ENCODE data around the gene MNX1.

MNX1 gene

DNA sequence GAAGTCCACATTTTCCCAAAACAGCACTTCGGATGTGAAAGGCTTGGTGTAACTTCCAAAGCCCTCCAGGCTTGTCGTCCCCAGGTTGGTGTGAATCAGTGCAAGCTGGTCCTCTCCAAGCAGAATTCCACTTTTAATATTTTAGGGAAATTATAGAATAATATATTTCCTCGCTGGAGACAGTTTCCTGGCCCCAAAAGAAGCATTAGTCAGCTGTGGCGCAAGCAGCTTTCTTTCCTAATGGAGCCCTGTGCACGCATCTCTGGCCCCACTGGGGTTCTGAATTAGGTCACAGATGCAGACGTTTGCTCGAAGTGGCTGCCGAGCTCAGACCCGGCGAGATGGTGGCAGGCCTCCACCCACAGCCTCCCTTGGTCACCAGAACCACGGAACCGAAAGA lies 33.3 kb upstream of the MNX1 start:
- TF ChIP-seq, protein P1, sequence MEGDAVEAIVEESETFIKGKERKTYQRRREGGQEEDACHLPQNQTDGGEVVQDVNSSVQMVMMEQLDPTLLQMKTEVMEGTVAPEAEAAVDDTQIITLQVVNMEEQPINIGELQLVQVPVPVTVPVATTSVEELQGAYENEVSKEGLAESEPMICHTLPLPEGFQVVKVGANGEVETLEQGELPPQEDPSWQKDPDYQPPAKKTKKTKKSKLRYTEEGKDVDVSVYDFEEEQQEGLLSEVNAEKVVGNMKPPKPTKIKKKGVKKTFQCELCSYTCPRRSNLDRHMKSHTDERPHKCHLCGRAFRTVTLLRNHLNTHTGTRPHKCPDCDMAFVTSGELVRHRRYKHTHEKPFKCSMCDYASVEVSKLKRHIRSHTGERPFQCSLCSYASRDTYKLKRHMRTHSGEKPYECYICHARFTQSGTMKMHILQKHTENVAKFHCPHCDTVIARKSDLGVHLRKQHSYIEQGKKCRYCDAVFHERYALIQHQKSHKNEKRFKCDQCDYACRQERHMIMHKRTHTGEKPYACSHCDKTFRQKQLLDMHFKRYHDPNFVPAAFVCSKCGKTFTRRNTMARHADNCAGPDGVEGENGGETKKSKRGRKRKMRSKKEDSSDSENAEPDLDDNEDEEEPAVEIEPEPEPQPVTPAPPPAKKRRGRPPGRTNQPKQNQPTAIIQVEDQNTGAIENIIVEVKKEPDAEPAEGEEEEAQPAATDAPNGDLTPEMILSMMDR (IDR thresholded peaks at IDR 0.05; ENCODE audit: low read depth, low read length) = no peak
- DNase-seq (ENCODE audit: low read depth, low spot score) = peak; percentile 52
- in situ Hi-C loops (cut with HindIII; ENCODE audit: low sequenced_read_pairs) = no loop called here
- no peak overlapping the region for H3K4me3 ChIP-seq (ENCODE audit: low read depth, low read length)

DNA sequence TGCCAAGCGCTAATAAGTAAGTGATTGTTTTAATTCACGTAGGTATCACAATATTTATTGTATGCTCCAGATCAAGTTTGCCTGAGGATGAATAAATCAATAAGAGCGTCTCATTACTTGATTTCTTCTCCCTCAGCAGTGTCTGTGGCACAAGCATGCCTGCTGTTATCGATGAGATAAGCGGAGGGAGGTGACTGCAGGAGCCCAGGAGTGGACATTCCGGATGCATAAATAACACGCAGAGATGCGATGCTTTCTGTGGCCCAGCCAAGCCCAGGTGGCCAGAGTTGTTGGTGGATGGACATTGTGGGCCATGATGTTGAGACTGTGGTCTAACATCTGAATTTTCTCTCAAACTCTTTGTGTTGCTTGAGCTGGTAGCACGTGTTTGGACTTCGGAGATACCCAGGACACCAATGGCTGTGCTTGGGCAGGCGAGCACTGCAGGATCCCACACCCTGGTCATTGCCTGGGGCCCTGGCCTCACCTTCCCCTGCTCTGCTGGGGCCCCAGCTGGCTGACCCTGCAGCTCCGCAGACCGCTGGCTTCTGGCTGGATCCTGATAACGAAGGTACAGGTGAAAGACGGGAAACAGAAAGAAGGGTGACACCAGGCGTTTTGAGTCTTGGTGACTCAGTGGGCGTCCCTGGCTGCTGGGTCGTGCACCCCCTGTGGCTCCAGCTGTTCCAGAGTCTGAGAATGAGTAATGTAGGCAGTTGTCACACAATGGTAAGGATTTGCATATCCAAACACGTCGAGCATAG lies 31.2 kb upstream of the MNX1 start:
- TF ChIP-seq, protein P1 (IDR thresholded peaks at IDR 0.05; ENCODE audit: low read depth, low read length) = no peak
- in situ Hi-C loops (cut with HindIII; ENCODE audit: low sequenced_read_pairs) = no loop called here
- DNase-seq (ENCODE audit: low read depth, low spot score) = no peak
- H3K4me3 ChIP-seq (ENCODE audit: low read depth, low read length) = no peak overlapping the region

DNA sequence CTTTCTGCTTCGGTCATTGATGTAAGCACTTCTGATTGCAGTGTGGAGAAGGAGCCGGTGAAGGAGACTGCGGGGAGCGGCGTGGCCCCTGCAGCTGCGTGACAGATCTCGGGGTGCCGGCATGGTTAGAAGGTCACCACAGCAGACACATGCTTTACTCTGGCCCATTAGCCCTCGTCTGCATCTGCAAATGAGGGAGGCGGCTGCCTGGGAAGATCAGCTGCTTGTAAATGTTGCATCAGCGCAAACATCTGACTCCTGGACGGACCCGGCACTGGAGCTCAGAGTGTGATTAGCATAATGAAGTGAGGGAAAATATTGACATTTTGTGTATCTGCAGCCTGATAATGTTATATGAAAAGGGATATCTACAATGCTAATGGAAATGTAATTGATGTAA lies 30.5 kb upstream of the MNX1 start:
- in situ Hi-C loops (cut with HindIII; ENCODE audit: low sequenced_read_pairs) = no loop called here
- TF ChIP-seq, protein P1 (IDR thresholded peaks at IDR 0.05; ENCODE audit: low read depth, low read length) = no peak
- no peak overlapping the region for H3K4me3 ChIP-seq (ENCODE audit: low read depth, low read length)
- DNase-seq (ENCODE audit: low read depth, low spot score) = no peak

DNA sequence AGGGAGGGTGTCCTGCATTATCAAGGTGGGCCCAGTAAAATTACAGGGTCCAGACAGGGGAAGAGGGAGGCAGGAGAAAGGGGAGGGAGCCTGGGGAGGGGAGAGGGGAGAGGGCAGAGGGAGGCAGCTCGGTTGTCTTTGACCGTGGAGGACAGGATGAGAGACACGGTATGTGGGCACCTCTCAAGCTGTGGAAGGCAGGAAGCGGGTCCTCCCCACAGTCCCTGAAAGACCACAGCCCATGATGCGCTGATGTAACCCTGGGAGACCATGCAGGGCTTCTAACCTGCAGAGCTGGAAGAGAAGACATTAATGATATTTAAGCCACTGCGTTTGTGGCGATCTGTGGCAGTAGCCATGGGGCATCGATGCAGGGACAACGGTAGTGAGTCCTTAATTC lies 27.2 kb upstream of the MNX1 start:
- TF ChIP-seq, protein P1 (IDR thresholded peaks at IDR 0.05; ENCODE audit: low read depth, low read length) = no peak

DNA sequence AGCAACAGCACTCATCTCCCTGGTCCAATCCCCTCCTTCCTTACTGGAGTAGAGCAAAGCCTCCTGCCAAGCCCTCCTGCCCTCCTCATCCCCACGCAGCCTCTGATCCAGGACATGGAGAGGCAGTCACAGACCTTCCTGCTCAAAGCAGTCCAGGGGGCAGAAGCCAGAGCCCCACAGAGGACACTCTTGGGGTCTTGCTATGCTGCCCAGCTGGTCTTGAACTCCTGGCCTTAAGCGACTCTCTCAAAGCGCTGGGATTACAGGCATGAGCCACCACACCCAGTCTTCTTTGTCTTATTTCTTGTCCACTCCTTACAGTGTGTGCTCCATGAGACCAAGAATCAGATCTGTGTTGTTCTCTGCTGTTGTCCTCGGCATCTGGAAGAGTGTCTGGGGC lies 26.6 kb upstream of the MNX1 start:
- TF ChIP-seq, protein P1 (IDR thresholded peaks at IDR 0.05; ENCODE audit: low read depth, low read length) = no peak
- DNase-seq (ENCODE audit: low read depth, low spot score) = no peak
- in situ Hi-C loops (cut with HindIII; ENCODE audit: low sequenced_read_pairs) = no loop called here
- no peak overlapping the region for H3K4me3 ChIP-seq (ENCODE audit: low read depth, low read length)

More for the DNA sequence above, 27.2 kb upstream of the MNX1 start:
- no peak for DNase-seq (ENCODE audit: low read depth, low spot score)
- no peak overlapping the region for H3K4me3 ChIP-seq (ENCODE audit: low read depth, low read length)
- in situ Hi-C loops (cut with HindIII; ENCODE audit: low sequenced_read_pairs) = no loop called here

DNA sequence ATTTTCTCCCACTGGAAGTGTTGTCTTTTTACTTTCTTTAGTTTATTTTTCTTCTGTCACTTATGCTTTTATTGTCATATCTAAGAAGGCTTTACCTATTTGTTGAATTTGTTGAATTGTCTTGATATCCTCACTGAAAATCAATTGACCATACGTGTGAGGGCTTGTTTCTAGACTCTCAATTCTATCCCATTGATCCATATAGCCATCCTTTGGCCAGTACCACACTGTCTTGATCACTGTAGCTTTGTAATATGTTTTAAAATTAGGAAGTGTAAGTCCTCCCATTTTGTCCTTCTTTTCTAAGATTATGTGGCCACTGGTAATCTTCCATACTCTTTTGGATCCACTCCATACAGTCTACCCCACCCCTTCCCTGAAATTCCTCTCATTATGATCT lies 25.5 kb upstream of the MNX1 start:
- in situ Hi-C loops (cut with HindIII; ENCODE audit: low sequenced_read_pairs) = no loop called here

More for the DNA sequence above, 25.5 kb upstream of the MNX1 start:
- TF ChIP-seq, protein P1 (IDR thresholded peaks at IDR 0.05; ENCODE audit: low read depth, low read length) = no peak
- no peak for DNase-seq (ENCODE audit: low read depth, low spot score)
- H3K4me3 ChIP-seq (ENCODE audit: low read depth, low read length) = no peak overlapping the region

Measured in astrocyte of the spinal cord (primary cell).